Fibroblast of peridontal ligament (primary cell): ENCODE results near the gene TAS2R19.
A peak's percentile ranks its signal among the peaks of the same experiment; 100 is the strongest.
"Not testable (repeated sequence)": the region's sequence is repeated elsewhere in the genome, so short reads cannot be mapped to it uniquely, and the experiment has no call there.

Experiments used
- DNase-seq: peaks from one replicate; pipeline ENCODE4 v3.0.0-alpha.2; 2010; ENCODE audit errors: extremely low read depth

TAS2R19 gene, protein sequence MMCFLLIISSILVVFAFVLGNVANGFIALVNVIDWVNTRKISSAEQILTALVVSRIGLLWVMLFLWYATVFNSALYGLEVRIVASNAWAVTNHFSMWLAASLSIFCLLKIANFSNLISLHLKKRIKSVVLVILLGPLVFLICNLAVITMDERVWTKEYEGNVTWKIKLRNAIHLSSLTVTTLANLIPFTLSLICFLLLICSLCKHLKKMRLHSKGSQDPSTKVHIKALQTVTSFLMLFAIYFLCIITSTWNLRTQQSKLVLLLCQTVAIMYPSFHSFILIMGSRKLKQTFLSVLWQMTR

DNA sequence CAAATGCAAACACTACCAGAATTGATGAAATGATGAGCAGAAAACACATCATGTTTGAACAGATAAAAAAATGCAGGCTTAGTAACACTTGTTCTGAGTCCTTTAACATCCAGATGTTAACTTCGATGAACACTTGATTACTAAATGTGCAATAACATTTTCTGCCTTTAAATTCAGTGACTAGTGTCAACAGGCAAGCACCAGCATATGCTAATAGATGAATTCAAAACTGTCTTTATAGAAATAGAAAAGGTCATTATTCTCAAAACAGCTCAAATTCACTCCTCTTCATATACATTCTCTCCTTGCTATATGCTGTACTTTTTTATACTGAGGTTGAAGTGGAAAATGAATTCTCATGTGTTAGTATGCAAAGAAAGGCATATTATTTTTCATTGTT lies at the start of gene TAS2R19:
Gene TAS2R19, minus strand, starts transcription at position 101 of the 400 bp plus-strand sequence. Its CDS starts 49 bp downstream, at position 52.
- no peak for DNase-seq

DNA sequence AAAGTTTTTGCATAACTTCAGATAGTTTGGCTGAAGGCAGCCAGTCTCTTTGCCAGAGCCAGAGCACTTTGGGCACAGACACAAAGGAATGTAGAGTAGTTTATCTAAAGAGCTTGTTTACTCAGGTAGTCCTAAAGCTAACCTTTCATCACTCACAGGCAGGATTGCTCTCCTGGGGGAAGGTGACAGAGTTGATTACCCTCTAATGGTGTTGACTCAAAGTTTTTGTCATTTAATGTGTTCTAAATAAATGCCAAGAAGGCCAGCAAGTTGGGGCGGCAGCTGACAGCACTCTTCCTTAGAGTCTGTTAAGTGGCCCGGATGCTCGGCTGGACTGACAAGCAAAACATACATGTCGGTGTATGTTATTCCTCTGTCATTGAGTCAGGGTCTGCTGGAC lies 49.0 kb upstream of the TAS2R19 start:
- DNase-seq = no peak

DNA sequence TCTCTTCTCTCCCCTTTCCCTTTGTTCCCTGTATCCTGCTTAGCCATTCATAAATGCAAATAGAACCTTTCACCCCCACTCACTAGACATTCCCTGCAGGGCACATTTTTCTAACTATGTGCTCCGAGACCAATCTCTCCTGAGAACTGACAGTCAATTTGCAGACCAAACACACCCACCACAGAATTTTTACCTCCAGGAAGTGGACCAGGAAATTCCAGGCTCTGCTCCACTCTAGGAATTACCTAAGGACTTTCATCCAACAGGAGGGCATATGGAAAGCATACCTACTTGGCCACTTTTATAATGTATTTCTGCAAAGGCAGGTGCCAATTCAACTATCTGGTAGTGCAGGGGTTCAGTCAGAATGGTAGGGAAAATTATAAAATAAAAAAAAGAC lies 48.6 kb upstream of the TAS2R19 start:
- no peak for DNase-seq

DNA sequence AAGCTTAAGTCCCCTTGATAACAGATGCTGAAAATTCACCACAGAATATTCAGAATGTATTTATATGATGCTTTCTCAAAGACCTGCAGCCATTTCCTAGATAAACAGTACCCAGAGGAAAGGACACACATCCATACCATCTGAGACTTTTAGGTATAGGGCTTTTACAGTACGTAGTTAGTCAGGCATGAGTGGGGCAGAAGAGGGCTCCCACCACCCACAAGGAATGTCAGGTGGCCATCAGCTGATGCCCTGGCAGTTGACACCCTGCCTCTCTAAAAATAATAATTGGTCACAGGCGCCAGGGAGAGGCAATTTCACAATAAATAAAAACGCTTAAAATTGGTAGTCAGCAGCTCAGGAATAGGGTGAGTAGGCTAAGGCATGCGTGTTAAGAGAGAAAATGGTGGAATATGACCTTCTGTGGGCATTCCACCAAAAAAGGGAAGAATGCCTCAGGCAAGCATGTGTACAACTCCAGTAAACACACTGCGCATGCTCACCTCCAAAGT lies 47.5 kb upstream of the TAS2R19 start:
- no peak for DNase-seq

DNA sequence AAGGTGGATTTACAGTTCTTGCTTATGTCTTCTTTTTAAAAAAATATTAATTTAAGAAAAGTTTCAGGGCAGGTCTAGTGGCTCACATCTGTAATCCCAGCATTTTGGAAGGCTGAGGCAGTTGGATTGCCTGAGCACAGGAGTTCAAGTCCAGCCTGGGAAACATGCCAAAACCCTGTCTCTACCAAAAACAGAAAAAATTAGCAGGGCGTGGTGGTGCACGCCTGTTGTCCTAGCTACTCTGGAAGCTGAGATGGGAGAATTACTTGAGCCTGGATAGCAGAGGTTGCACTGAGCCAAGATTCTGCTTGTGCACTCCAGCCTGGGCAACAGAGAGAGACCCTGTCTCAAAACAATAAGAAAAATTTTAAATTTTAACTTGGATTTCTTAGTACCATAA lies 45.1 kb upstream of the TAS2R19 start:
- peak; percentile 14 for DNase-seq

DNA sequence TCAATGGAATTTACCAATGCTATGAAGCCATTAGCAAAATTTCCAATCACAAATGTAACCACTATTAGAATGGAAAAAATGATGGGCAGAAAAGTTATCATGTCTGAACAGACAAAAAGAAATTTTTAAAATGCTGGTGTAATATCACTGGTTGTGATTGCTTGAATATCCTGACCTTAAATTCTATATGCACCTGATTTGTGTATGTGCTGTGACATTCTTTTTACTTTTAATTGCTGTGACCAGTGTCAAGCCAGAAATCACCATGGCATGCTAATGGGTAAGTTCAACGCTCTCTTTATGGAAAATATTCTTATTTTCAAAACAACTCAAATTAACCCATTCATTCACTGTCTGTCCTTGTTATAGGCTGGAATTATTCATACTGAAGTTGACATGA lies 39.8 kb upstream of the TAS2R19 start, which contains the start of gene TAS2R46:
Gene TAS2R46, minus strand, starts transcription at position 101 of the 400 bp plus-strand sequence. Its CDS starts 0 bp downstream, at position 101.
- DNase-seq = not testable (repeated sequence)

DNA sequence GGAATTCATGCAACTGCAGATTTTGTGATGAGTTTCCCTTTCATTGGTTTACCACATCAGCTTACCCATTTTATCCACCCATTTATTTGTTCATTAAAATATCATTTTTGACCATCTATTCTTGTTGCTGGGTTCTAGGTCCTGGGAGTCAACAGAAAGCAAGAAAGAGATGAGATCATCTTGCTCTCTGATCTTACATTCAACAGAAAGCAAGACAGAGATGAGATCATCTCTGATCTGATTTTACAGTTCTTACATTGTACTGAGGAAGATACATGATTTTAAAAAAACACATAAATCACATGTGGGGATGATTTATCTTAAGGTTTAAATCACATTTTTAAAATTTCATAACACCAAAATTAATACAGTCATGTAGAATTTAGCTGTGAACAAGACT lies 37.4 kb upstream of the TAS2R19 start:
- peak; percentile 27 for DNase-seq

DNA sequence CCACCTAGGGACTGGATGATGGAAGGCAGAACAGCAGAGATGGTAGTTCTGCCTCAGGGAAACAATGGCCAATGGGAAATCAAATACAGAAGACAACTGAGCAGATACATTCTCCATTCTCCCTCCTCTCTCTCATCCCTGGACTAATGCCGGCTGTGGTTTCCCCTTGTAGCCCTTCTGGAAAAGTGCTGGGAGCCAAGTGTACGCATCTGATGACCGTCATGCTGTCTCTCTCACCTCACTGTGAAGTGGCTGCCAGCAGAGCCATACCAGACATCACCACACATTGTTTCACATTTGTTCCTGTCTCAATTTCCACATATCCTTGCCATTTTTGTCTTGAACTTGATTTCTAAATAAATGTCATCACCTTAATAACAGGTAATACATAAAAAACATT lies 36.6 kb upstream of the TAS2R19 start:
- DNase-seq = no peak

DNA sequence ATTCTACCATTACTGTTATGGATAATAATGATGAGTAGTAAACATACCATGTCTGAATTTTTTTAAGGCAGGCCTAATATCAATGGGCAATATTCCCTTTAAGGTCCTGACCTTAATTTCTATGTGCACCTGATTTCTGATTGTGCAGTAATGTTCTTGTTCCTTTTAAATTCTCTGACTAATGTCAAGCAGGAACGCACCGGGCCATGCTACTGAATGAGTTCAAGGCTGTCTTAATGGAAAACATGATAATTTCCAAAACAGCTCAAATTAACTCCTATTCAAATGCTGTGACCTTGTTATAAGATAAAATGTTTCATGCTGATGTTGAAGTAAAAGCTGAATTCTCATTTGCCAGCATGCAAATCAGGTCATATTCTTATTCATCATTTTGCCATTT lies 32.9 kb upstream of the TAS2R19 start:
- DNase-seq = no peak

DNA sequence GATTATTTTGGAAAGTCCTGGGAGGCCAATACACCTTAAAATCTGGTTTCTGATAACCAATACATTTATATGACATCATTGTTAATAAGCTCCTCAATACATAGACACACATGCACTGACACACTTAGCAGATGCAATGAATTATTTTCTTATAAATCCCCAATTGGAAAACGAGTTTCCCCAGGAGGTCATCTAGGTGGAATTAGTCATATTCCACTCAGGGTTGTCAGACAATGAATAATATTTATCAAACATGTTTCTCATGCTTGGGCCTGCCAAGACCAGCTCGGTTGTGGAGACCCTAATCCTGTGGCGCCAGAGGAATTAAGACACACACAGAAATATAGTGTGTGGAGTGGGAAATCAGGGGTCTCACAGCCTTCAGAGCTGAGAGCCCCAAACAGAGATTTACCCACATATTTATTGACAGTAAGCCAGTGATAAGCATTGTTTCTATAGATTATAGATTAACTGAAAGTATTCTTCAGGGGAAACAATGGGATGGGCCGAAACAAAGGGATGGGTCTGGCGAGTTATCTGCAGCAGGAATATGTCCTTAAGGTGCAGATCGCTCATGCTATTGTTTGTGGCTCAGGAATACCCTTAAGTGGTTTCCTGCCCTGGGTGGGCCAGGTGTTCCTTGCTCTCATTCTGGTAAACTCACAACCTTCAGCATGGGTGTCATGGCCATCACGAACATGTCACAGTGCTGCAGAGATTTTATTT lies 27.5 kb upstream of the TAS2R19 start:
- DNase-seq = not testable (repeated sequence)

DNA sequence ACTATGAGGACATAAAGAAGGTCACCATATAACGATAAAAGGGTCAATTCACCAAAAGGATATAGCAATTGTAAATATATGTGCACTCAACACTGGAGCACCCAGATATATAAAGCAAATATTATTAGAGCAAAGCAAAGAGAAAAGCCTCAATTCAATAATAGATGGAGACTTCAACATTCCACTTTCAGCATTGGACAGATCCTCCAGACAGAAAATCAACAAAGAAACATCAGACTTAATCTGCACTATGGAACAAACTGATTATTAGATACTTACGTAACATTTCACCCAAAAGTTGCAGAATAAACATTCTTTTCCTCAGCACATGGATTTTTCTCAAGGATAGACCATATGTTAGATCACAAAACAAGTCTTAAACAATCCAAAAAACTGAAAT lies 18.9 kb upstream of the TAS2R19 start:
- not testable (repeated sequence) for DNase-seq

DNA sequence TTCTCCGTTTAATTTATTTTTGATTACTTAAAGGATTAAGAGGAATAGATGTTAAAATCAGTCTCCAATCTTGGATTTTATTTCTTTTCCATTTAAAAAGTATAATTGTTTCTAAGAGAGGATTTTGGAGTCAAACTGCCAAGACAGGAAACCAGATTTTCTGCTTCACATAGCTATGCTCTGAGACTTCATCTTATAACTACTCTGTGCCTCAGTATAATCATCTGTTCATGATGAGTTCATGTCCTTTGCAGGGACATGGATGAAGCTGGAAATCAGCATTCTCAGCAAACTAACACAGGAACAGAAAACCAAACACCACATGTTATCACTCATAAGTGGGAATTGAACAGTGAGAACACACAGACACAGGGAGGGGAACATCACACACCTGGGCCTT lies 17.7 kb upstream of the TAS2R19 start:
- DNase-seq = no peak

DNA sequence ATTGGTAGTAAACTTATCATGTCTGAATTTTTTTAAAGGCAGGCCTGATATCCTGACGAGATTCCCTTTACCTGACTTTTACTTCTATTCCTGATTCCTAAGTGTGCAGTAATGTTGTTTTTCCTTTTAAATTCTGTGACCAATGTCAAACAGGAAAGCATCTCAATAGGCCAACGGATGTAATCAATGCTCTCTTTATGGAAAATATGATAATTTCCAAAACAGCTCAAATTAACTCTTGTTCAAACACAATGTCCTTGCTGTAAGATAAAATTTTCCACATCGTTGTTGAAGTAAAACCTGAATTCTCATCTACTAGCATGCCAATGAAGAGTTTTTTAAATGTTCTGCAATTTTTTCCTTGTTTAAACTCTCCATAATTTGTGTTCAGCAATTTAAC lies 16.8 kb upstream of the TAS2R19 start:
- DNase-seq = no peak

DNA sequence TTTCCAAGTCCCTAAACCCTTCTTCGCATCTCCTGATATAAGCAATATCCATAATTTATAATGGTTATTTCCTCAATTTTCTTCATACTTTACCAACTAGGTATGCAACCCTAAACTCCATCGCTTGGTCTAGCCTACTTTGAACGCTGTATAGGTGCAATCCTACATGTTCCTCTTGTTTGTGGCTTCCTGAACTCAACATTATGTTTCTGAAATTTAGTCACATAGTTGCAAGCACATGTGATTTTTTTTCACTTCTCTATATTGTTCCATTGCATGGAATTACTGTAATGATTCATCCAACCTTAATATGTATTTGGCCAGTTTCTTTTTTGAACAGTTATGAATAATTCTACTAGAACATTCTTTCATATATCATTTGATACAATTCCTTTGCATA lies 11.5 kb upstream of the TAS2R19 start:
- DNase-seq = not testable (repeated sequence)

DNA sequence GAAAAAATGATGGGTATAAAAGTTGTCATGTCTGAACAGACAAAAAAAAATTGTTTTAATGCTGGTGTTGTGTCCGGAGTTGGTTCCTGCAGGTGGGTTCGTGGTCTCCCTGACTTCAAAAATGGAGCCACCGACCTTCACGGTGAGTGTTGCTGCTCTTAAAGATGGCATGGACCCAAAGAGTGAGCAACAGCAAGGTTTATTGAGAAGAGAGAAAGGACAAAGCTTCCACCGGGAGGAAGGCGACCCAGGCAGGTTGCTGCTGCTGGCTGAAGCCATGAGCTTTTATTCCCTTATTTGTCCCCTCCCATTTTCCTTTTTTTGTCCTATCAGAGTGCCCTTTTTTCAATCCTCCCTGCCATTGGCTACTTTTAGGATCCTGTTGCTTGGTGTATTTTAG lies 8.9 kb upstream of the TAS2R19 start, which contains the start of gene TAS2R31:
Gene TAS2R31, minus strand, starts transcription at position 101 of the 400 bp plus-strand sequence. Its CDS starts 72 bp downstream, at position 29.
- no peak for DNase-seq

DNA sequence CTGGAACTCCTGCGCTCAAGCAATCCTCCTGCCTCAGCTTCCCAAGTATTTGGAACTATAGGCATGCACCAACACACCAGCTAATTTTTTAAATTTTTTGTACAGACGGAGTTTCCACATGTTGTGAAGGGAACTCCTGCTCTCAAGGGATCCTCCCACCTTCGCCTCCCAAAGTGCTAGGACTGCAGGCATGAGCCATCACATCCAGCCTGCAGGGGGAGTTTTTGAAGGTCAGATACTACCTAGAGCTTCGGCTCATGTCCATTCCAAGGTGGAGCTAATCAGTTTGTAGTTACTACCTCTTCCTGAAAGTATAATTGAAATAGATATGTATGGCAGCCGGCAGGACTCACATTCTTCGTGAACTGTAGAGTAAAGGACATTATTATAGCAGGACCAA lies 3.7 kb upstream of the TAS2R19 start:
- DNase-seq = no peak

DNA sequence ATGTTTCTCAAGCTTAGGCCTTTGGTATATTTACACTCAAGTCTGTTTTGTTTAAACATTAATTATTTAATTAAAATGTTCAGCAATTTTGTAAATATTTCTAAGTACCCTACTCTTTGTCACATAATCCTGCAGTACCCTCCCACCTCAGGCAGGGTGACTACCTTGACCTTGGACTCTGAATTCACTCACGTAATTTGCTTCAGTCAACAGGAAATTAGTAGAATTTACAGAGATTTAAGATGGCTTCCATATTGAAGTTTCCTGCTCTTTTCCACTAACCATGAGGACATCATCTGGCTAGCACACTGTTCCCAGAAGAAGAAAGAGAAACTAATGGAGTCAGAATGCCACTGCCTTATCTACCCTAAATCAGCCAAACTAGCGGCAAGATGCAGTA lies 967 bp upstream of the TAS2R19 start:
- no peak for DNase-seq

DNA sequence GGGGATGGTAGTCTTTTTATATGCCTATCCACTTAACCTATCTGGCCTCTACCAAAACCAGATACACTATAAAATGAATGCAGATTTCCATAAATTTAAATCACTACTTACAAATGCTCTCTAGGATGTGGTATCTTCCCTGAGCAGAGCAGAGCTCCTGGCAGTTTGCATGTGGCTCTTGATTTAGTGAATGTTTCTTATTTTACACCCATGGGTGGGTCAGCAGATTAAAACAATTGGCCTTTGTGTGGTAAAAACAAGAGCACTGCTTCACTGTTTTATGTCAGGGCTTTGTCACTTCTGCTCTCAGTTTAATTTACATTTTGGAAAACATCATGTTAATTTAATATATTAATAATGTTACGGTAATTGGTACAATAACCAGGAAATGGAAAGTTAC lies 5.5 kb downstream of the TAS2R19 start:
- no peak for DNase-seq

DNA sequence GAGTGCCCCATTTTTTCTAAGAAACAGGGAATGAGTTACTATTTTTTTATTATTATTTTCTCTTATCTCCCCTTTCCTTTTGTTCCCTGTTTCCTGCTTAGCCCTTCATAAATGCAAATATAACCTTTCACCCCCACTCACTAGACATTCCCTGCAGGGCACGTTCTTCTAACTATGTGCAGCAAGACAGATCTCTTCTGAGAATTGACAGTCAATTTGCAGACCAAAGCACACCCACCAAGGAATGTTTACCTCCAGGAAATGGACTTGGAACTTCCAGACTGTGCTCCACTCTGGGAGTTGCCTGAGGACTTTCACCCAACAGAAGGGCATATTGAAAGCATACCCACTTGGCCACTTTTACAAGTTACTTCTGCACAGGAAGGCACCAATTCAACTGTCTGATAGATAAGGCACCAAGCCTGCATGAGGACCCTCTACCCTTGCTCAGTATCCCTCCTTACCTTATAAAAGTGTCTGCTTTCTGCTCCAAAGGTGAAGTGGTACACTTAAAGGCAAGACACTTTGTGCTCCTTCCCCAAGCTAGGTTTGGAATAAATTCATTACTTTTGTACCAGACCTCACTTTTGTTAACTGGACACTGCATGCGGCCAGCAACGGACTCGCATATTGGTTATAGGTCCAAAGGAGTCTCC lies 6.5 kb downstream of the TAS2R19 start:
- DNase-seq = no peak

DNA sequence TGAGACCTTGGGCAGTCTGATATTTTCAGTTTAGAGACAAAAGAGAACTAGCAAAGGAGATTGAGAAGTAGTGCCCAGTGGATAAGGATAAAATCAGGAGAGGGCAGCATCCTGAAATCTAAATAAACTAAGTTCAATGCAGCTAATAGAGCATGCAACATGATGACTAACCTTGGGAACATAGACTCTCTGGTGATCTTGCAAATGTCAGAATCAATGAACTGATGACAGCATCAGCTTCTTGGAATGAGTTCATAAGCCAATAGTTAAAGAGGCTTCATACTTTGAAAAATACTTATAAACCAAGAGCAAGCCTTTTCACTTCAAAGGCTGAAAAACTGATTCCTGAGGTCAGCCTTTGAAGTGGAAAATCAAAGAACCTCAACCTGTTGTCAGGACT lies 8.2 kb downstream of the TAS2R19 start:
- peak; percentile 30 for DNase-seq

DNA sequence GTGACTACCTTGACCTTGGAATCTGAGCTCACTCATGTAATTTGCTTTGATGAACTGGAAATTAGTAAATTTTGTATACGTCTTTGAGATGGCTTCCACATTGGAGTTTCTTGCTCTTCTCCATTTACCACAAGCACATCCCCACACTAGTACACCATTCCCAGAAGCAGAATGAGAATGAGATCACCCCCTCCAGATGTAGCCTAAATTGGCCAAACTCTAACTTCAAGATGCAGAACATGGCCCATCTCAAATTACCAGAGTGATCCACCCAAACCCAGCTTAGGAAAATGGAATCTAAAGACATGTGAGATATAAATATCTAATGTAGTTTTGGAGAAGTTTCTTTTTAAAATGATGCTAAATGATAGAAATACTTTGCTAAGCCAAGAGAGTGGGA lies 14.8 kb downstream of the TAS2R19 start:
- DNase-seq = peak; percentile 11

DNA sequence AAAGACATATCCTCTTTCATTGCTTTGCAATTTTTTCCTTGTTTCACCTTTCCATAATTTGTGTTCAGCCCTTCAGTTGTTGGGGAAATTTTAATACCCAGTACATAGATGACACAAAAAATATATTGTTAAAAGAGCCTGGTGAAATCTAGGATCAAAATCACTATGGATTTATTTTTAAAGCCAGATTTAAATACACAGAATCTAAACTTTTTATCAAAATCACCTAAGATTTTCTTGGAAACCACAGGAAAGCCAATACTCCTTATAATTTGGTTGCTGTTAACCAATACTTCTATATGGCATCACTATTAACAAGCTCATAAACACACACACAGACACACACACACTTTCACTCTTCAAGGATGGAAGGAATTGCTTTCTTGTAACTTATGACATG lies 24.2 kb downstream of the TAS2R19 start, which contains the start of gene TAS2R20:
Gene TAS2R20, minus strand, starts transcription at position 101 of the 400 bp plus-strand sequence. CDS start 429 bp downstream, outside the sequence.
- DNase-seq = no peak
